ENCODE data around the gene SLC2A14.

GRCh38 chr12:7864601-7865150, 8.0 kb downstream of the SLC2A14 start:
- no peak for TF ChIP-seq POLR2A (IDR thresholded peaks at IDR 0.05)
- TF ChIP-seq CTCF (IDR thresholded peaks at IDR 0.05): no peak
- TF ChIP-seq POLR2AphosphoS5 (IDR thresholded peaks at IDR 0.05): no peak
